ENCODE results near the gene LIMCH1. TPM values are rescaled to one million over a fixed set of nuclear protein-coding genes. Genes with fewer than 3 reads are reported as not detected.

Gene LIMCH1
- total RNA-seq, 2 experiments from 2014 or later = not detected

- ChIA-PET CTCF (no interaction called here), POLR2A (no interaction called here)
- Mint-ChIP-seq H3K9me3 (no peaks in the 10 kb centered on the region), H3K27me3 (peaks cover 2% of the 10 kb centered on the region), H3K4me3 (no peak overlapping the region), H3K36me3 (ENCODE audit: low read depth) (no peaks in the 10 kb centered on the region), H3K4me1 (ENCODE audit: low read depth) (no peaks in the 10 kb centered on the region), H3K27ac (no peak overlapping the region)
- intact Hi-C loops (cut with micrococcal nuclease) = no loop called here
- no peak for TF ChIP-seq CTCF (IDR thresholded peaks at IDR 0.05)
- no peak for DNase-seq
- ATAC-seq = no peak
Measured at GRCh38 chr4:41678951-41679350, 141.0 kb downstream of the LIMCH1 start.

GRCh38 chr4:41679991-41680390 lies 142.0 kb downstream of the LIMCH1 start:
- Mint-ChIP-seq H3K36me3 (ENCODE audit: low read depth) (no peaks in the 10 kb centered on the region), H3K9me3 (no peaks in the 10 kb centered on the region), H3K4me3 (no peak overlapping the region), H3K4me1 (ENCODE audit: low read depth) (no peaks in the 10 kb centered on the region), H3K27me3 (no peaks in the 10 kb centered on the region), H3K27ac (no peak overlapping the region)
- intact Hi-C loops (cut with micrococcal nuclease) = no loop called here
- ATAC-seq (no peak), DNase-seq (no peak)
- CTCF ChIA-PET = no interaction called here
- TF ChIP-seq CTCF (IDR thresholded peaks at IDR 0.05) = no peak
- POLR2A ChIA-PET = no interaction called here

- ChIA-PET CTCF (no interaction called here), POLR2A (no interaction called here)
- H3K4me1 Mint-ChIP-seq (ENCODE audit: low read depth) = no peaks in the 10 kb centered on the region
- H3K9me3 Mint-ChIP-seq = no peaks in the 10 kb centered on the region
- intact Hi-C loops (cut with micrococcal nuclease) = no loop called here
- H3K27ac Mint-ChIP-seq = no peak overlapping the region
- no peak overlapping the region for H3K4me3 Mint-ChIP-seq
- no peaks in the 10 kb centered on the region for H3K27me3 Mint-ChIP-seq
- TF ChIP-seq CTCF (IDR thresholded peaks at IDR 0.05) = no peak
- no peak for ATAC-seq
- DNase-seq = no peak
- no peaks in the 10 kb centered on the region for H3K36me3 Mint-ChIP-seq (ENCODE audit: low read depth)
Measured at GRCh38 chr4:41681054-41681453, 143.1 kb downstream of the LIMCH1 start.

GRCh38 chr4:41683326-41683725 lies 145.4 kb downstream of the LIMCH1 start:
- DNase-seq (no peak), ATAC-seq (no peak)
- Mint-ChIP-seq H3K27me3 (peaks cover 3% of the 10 kb centered on the region), H3K4me1 (ENCODE audit: low read depth) (no peaks in the 10 kb centered on the region), H3K36me3 (ENCODE audit: low read depth) (no peaks in the 10 kb centered on the region), H3K27ac (no peak overlapping the region), H3K4me3 (no peak overlapping the region), H3K9me3 (no peaks in the 10 kb centered on the region)
- intact Hi-C loops (cut with micrococcal nuclease) = no loop called here
- TF ChIP-seq CTCF (IDR thresholded peaks at IDR 0.05) = no peak
- ChIA-PET POLR2A (no interaction called here), CTCF (interaction anchor here (0.5 to 2.8 kb wide), 5 partner anchors 10 to 285 kb away, joined by 3 to 9 read pairs (median 4); no protein-coding TSS in a partner anchor)

GRCh38 chr4:41686893-41687292 lies 148.9 kb downstream of the LIMCH1 start:
- Mint-ChIP-seq H3K36me3 (ENCODE audit: low read depth) (no peaks in the 10 kb centered on the region), H3K27ac (no peak overlapping the region), H3K9me3 (no peaks in the 10 kb centered on the region), H3K4me1 (ENCODE audit: low read depth) (no peaks in the 10 kb centered on the region), H3K4me3 (no peak overlapping the region), H3K27me3 (peaks cover 4% of the 10 kb centered on the region)
- ChIA-PET CTCF (interaction anchor here (0.7 to 1.3 kb wide), 3 partner anchors 19 to 407 kb away, joined by 3 to 5 read pairs (median 3); no protein-coding TSS in a partner anchor), POLR2A (no interaction called here)
- DNase-seq (no peak), ATAC-seq (no peak)
- no peak for TF ChIP-seq CTCF (IDR thresholded peaks at IDR 0.05)
- intact Hi-C loops (cut with micrococcal nuclease) = no loop called here
